Fibroblast of lung (primary cell): ENCODE results near the gene GPHN.

ENCODE experiments used
- EZH2 ChIP-seq: IDR thresholded peaks from 2 replicates; pipeline ENCODE4 v1.5.1; 2012; ENCODE audit warnings: low read length, control low read depth, mild to moderate bottlenecking; ENCODE audit errors: missing control alignments
- TF ChIP-seq, protein P1 (sequence below), 2 donors: IDR thresholded peaks in 1 of 2; conservative IDR thresholded peaks in 1 of 2; 1 replicate in 1 of 2; 2 replicates in 1 of 2; pipeline ENCODE4 v1.5.1; 2011 to 2012; ENCODE audit warnings: low read length in 2 of 2, control low read depth in 1 of 2, inconsistent platforms in 1 of 2, low read depth in 1 of 2, mild to moderate bottlenecking in 1 of 2

DNA sequence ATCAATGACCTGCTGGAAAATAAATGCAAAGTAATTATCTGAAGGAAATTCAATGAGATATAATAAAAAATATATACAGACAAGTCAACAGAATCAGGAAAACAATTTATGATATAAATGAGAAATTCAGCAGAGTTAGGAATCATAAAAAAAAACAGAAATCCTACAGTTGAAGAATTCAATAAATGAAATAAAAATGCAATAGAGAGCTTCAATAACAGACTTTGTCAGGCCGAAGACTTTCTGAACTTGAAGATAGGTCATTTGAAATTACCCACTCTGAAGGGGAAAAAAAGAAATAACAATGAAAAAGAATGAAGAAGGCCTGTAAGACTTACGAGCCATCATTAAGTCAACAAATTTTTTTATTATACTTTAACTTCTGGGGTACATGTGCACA is 665.8 kb downstream of the GPHN start:
- TF ChIP-seq, protein P1, sequence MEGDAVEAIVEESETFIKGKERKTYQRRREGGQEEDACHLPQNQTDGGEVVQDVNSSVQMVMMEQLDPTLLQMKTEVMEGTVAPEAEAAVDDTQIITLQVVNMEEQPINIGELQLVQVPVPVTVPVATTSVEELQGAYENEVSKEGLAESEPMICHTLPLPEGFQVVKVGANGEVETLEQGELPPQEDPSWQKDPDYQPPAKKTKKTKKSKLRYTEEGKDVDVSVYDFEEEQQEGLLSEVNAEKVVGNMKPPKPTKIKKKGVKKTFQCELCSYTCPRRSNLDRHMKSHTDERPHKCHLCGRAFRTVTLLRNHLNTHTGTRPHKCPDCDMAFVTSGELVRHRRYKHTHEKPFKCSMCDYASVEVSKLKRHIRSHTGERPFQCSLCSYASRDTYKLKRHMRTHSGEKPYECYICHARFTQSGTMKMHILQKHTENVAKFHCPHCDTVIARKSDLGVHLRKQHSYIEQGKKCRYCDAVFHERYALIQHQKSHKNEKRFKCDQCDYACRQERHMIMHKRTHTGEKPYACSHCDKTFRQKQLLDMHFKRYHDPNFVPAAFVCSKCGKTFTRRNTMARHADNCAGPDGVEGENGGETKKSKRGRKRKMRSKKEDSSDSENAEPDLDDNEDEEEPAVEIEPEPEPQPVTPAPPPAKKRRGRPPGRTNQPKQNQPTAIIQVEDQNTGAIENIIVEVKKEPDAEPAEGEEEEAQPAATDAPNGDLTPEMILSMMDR (conservative IDR thresholded peaks at IDR 0.05 in 1 of 2, IDR thresholded peaks at IDR 0.05 in 1 of 2; ENCODE audit: low read depth in 1 of 2, low read length in 2 of 2) = no peak
- no peak for TF ChIP-seq EZH2
